Liver (tissue), 9 donors: ENCODE results near the gene CCBE1. TPM values are rescaled to one million over a fixed set of nuclear protein-coding genes. Genes with fewer than 3 reads are reported as not detected.

Experiments
- DNase-seq: peaks from one replicate; pipeline ENCODE4 v3.0.0-alpha.2; 2017; ENCODE audit warnings: low spot score
- H3K27ac ChIP-seq, 2 donors: one replicate each; pipeline ENCODE4 v1.7.0; 2013; ENCODE audit warnings: inconsistent platforms in 2 of 2, low read length in 2 of 2, control low read depth in 1 of 2, low read depth in 1 of 2, mild to moderate bottlenecking in 1 of 2
- H3K27me3 ChIP-seq, 4 donors: one replicate each; pipeline versions ENCODE4 v1.6.1 to v1.7.0; 2013; ENCODE audit warnings: low read length in 3 of 4, inconsistent platforms in 1 of 4, mild to moderate bottlenecking in 1 of 4, moderate library complexity in 1 of 4; ENCODE audit not compliant: control insufficient read depth in 4 of 4, insufficient read depth in 4 of 4
- H3K36me3 ChIP-seq, 4 donors: one replicate each; pipeline versions ENCODE4 v1.6.1 to v1.7.0; 2013; ENCODE audit warnings: low read length in 3 of 4, mild to moderate bottlenecking in 3 of 4, low read depth in 1 of 4, moderate library complexity in 1 of 4; ENCODE audit not compliant: control insufficient read depth in 4 of 4, insufficient read depth in 3 of 4
- H3K4me1 ChIP-seq, 4 donors: one replicate each; pipeline versions ENCODE4 v1.6.1 to v1.7.0; 2013; ENCODE audit warnings: low read length in 3 of 4, mild to moderate bottlenecking in 3 of 4, moderate library complexity in 1 of 4; ENCODE audit not compliant: control insufficient read depth in 4 of 4, insufficient read depth in 4 of 4
- H3K4me3 ChIP-seq, 3 donors: one replicate each; pipeline versions ENCODE4 v1.6.1 to v1.7.0; 2013; ENCODE audit warnings: low read length in 3 of 3, control low read depth in 1 of 3, low read depth in 1 of 3, mild to moderate bottlenecking in 1 of 3
- H3K9ac ChIP-seq, 2 donors: one replicate each; pipeline ENCODE4 v1.7.0; 2013; ENCODE audit warnings: low read length in 2 of 2, mild to moderate bottlenecking in 2 of 2, moderate library complexity in 2 of 2, control low read depth in 1 of 2, low read depth in 1 of 2
- H3K9me3 ChIP-seq, 4 donors: one replicate each; pipeline versions ENCODE4 v1.6.1 to v1.7.0; 2013; ENCODE audit warnings: low read length in 3 of 4; ENCODE audit not compliant: control insufficient read depth in 4 of 4
- EGR1 ChIP-seq, 2 donors: IDR thresholded peaks; 2 replicates each; pipeline ENCODE4 v1.6.1; 2016 to 2018; ENCODE audit warnings: antibody characterized with exemption in 2 of 2, low read depth in 2 of 2
- FOXA1 ChIP-seq: IDR thresholded peaks from 2 replicates; pipeline ENCODE4 v1.6.1; 2016; ENCODE audit warnings: antibody characterized with exemption
- FOXA2 ChIP-seq: IDR thresholded peaks from 2 replicates; pipeline ENCODE4 v1.6.1; 2016; ENCODE audit warnings: antibody characterized with exemption
- GABPA ChIP-seq, 2 donors: IDR thresholded peaks in 1 of 2; conservative IDR thresholded peaks in 1 of 2; 2 replicates each; pipeline ENCODE4 v1.6.1; 2016; ENCODE audit warnings: antibody characterized with exemption in 2 of 2, mild to moderate bottlenecking in 1 of 2, moderate library complexity in 1 of 2
- HNF4A ChIP-seq, 2 donors: conservative IDR thresholded peaks; 2 replicates each; pipeline ENCODE4 v1.6.1; 2016; ENCODE audit warnings: antibody characterized with exemption in 2 of 2, mild to moderate bottlenecking in 2 of 2
- HNF4G ChIP-seq: IDR thresholded peaks from 2 replicates; pipeline ENCODE4 v1.6.1; 2016; ENCODE audit warnings: antibody characterized with exemption
- JUND ChIP-seq, 2 donors: IDR thresholded peaks; 2 replicates each; pipeline ENCODE4 v1.6.1; 2016; ENCODE audit warnings: antibody characterized with exemption in 2 of 2
- NR2F2 ChIP-seq: IDR thresholded peaks from 2 replicates; pipeline ENCODE4 v1.6.1; 2016; ENCODE audit warnings: antibody characterized with exemption
- RAD21 ChIP-seq, 2 donors: IDR thresholded peaks; 2 replicates each; pipeline ENCODE4 v1.6.1; 2016; ENCODE audit warnings: antibody characterized with exemption in 2 of 2, mild to moderate bottlenecking in 2 of 2
- RXRA ChIP-seq, 2 donors: IDR thresholded peaks; 2 replicates each; pipeline ENCODE4 v1.6.1; 2017 to 2018; ENCODE audit warnings: antibody characterized with exemption in 2 of 2, mild to moderate bottlenecking in 1 of 2
- SP1 ChIP-seq: IDR thresholded peaks from 2 replicates; pipeline ENCODE4 v1.6.1; 2018; ENCODE audit warnings: antibody characterized with exemption, mild to moderate bottlenecking
- YY1 ChIP-seq: IDR thresholded peaks from 2 replicates; pipeline ENCODE4 v1.6.1; 2016; ENCODE audit warnings: antibody characterized with exemption, mild to moderate bottlenecking
- WGBS: extraction: QIAGEN DNeasy Blood & Tissue Kit; methylation state at CpG from one replicate; pipeline ENCODE4 v1.1.7; 2013; 5-methylcytosine and 5-hydroxymethylcytosine counted together
- polyA plus RNA-seq, 2 donors: library from polyadenylated mRNA; stranded (reverse) in 1 of 2; unstranded in 1 of 2; fragments of 200-250 nt in 1 of 2; fragments of >200 nt in 1 of 2; fragmentation: Nextera tagmentation in 1 of 2; extraction: Ambion mirVana in 1 of 2; gene quantifications; one replicate each; pipeline versions ENCODE4 v1.2.1 to v1.2.3, GENCODE V29; 2013 to 2015
- total RNA-seq, 2 donors: library from RNA; depleted of rRNA; stranded (reverse); fragments of >200 nt; gene quantifications; one replicate each; pipeline ENCODE4 v1.2.3, GENCODE V29; 2014
- TF ChIP-seq, protein P1 (sequence below): IDR thresholded peaks from 2 replicates; pipeline ENCODE4 v1.6.1; 2016; ENCODE audit warnings: antibody characterized with exemption
- TF ChIP-seq, protein P2 (sequence below): IDR thresholded peaks from 2 replicates; pipeline ENCODE4 v1.6.1; 2016; ENCODE audit warnings: antibody characterized with exemption
- TF ChIP-seq, protein P3 (sequence below): IDR thresholded peaks from 2 replicates; pipeline ENCODE4 v1.6.1; 2016; ENCODE audit warnings: antibody characterized with exemption, mild to moderate bottlenecking
- TF ChIP-seq, protein P4 (sequence below): fragments of 150-350 bp; IDR thresholded peaks from 2 replicates; pipeline ENCODE4 v1.5.1; 2017; ENCODE audit warnings: improper control_type of control experiment, low read depth, low read length; ENCODE audit not compliant: missing input control
- donor health status: healthy.
- donor health status: healthy.
- donor health status: healthy.
- donor health status: healthy.
- donor health status: healthy.

CCBE1 gene
- total and polyA plus RNA-seq, 4 donors = 1.8 to 2.6 (median 2.2) TPM

DNA sequence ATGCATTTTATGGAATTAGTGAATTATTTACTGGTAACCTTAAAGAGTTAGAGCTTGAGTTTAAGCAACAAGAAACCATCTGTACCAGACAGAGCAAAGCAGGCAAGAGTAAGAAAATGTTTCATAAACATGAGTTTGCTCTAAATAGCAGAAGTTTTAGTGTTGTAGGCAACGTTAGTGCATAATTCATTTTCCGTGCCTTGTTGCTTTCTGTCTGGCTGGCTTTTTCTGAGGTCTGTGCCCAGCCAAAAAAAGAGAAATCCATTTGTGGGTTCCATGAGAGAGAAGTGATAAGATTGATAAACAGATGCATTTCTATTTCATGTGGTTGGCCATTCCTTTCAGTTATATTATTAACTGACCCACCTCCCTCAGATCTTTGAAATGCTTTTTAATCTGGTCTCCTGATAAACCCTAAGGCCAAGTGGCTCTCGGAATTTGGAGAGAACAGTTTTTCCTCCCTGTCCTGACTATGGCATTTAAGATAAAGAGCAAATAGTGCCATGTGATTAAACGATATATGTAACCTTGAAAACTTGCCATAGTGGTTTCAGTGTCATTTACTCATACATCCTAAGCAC is 198.6 kb downstream of the CCBE1 start:
- WGBS = 47% methylated on average over 4 of the region's 4 CpGs
- Histone ChIP-seq H3K36me3 (no peaks in the 10 kb centered on the region), H3K4me1 (no peaks in the 10 kb centered on the region), H3K9ac (no peak overlapping the region), H3K27ac (no peak overlapping the region), H3K4me3 (no peak overlapping the region), H3K9me3 (no peaks in the 10 kb centered on the region), H3K27me3 (peaks cover 0 to 4% (median 0%) of the 10 kb centered on the region in 4 donors)
- TF ChIP-seq SP1 (no peak), HNF4A (conservative IDR thresholded peaks at IDR 0.05) (no peak), FOXA1 (no peak), GABPA (IDR thresholded peaks at IDR 0.05 in 1 of 2, conservative IDR thresholded peaks at IDR 0.05 in 1 of 2) (no peak), EGR1 (IDR thresholded peaks at IDR 0.05; ENCODE audit: low read depth in 2 of 2) (no peak), FOXA2 (no peak), YY1 (no peak), RXRA (IDR thresholded peaks at IDR 0.05) (no peak), HNF4G (no peak), NR2F2 (no peak), RAD21 (IDR thresholded peaks at IDR 0.05) (no peak), JUND (IDR thresholded peaks at IDR 0.05) (no peak)
- TF ChIP-seq, protein P1, sequence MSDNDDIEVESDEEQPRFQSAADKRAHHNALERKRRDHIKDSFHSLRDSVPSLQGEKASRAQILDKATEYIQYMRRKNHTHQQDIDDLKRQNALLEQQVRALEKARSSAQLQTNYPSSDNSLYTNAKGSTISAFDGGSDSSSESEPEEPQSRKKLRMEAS = no peak
- TF ChIP-seq, protein P2, sequence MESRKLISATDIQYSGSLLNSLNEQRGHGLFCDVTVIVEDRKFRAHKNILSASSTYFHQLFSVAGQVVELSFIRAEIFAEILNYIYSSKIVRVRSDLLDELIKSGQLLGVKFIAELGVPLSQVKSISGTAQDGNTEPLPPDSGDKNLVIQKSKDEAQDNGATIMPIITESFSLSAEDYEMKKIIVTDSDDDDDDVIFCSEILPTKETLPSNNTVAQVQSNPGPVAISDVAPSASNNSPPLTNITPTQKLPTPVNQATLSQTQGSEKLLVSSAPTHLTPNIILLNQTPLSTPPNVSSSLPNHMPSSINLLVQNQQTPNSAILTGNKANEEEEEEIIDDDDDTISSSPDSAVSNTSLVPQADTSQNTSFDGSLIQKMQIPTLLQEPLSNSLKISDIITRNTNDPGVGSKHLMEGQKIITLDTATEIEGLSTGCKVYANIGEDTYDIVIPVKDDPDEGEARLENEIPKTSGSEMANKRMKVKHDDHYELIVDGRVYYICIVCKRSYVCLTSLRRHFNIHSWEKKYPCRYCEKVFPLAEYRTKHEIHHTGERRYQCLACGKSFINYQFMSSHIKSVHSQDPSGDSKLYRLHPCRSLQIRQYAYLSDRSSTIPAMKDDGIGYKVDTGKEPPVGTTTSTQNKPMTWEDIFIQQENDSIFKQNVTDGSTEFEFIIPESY = no peak
- TF ChIP-seq, protein P3, sequence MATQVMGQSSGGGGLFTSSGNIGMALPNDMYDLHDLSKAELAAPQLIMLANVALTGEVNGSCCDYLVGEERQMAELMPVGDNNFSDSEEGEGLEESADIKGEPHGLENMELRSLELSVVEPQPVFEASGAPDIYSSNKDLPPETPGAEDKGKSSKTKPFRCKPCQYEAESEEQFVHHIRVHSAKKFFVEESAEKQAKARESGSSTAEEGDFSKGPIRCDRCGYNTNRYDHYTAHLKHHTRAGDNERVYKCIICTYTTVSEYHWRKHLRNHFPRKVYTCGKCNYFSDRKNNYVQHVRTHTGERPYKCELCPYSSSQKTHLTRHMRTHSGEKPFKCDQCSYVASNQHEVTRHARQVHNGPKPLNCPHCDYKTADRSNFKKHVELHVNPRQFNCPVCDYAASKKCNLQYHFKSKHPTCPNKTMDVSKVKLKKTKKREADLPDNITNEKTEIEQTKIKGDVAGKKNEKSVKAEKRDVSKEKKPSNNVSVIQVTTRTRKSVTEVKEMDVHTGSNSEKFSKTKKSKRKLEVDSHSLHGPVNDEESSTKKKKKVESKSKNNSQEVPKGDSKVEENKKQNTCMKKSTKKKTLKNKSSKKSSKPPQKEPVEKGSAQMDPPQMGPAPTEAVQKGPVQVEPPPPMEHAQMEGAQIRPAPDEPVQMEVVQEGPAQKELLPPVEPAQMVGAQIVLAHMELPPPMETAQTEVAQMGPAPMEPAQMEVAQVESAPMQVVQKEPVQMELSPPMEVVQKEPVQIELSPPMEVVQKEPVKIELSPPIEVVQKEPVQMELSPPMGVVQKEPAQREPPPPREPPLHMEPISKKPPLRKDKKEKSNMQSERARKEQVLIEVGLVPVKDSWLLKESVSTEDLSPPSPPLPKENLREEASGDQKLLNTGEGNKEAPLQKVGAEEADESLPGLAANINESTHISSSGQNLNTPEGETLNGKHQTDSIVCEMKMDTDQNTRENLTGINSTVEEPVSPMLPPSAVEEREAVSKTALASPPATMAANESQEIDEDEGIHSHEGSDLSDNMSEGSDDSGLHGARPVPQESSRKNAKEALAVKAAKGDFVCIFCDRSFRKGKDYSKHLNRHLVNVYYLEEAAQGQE = no peak
- TF ChIP-seq, protein P4, sequence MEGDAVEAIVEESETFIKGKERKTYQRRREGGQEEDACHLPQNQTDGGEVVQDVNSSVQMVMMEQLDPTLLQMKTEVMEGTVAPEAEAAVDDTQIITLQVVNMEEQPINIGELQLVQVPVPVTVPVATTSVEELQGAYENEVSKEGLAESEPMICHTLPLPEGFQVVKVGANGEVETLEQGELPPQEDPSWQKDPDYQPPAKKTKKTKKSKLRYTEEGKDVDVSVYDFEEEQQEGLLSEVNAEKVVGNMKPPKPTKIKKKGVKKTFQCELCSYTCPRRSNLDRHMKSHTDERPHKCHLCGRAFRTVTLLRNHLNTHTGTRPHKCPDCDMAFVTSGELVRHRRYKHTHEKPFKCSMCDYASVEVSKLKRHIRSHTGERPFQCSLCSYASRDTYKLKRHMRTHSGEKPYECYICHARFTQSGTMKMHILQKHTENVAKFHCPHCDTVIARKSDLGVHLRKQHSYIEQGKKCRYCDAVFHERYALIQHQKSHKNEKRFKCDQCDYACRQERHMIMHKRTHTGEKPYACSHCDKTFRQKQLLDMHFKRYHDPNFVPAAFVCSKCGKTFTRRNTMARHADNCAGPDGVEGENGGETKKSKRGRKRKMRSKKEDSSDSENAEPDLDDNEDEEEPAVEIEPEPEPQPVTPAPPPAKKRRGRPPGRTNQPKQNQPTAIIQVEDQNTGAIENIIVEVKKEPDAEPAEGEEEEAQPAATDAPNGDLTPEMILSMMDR = no peak
- no peak for DNase-seq
